ENCODE data around the gene AK9. TPM values are rescaled to one million over a fixed set of nuclear protein-coding genes. Genes with fewer than 3 reads are reported as not detected.

Gene AK9
- total RNA-seq, 1 experiment from 2014 or later, result 3.5 TPM

DNA sequence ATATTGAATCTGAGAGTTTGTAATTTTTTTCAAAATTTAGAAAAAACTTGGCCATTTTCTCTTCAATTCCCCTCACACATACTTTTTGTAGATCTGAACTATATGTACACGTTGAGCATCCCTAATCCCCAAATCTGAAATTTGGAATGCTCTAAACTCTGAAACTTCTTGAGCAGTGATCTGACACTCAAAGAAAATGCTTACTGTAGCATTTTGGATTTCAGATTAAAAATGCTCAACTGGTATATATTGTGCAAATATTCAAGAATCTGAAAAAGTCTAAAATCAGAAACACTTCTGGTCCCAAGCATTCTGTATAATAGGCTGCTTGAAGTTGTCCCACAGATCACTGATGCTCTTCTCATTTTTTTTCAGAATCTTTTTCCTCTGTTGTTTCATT lies 129.2 kb downstream of the AK9 start:
- intact Hi-C loops (cut with micrococcal nuclease), result no loop called here
- H3K27me3 ChIP-seq (ENCODE audit: insufficient read depth, low read length), result no peaks in the 10 kb centered on the region
- POLR2A ChIA-PET, result no interaction called here
- no peaks in the 10 kb centered on the region for H3K79me2 ChIP-seq (ENCODE audit: insufficient read depth, low read length)
- DNase-seq (ENCODE audit: low read depth, low spot score) (no peak), ATAC-seq (no peak)
- CTCF ChIA-PET, result no interaction called here
- no TSS peak for BruUV-seq (replicated peaks)
- H4K20me1 ChIP-seq (ENCODE audit: insufficient read depth), result no peaks in the 10 kb centered on the region
- no peak overlapping the region for H3K27ac ChIP-seq (ENCODE audit: low read depth, low read length)
- no peaks in the 10 kb centered on the region for H3K9me3 ChIP-seq (ENCODE audit: control insufficient read depth in 1 of 2, insufficient read depth in 1 of 2, low read depth in 1 of 2, low read length in 2 of 2)
- no peak overlapping the region for H3K9ac ChIP-seq (ENCODE audit: low read length)
- H3K4me2 ChIP-seq (ENCODE audit: low read length), result no peak overlapping the region
- no peak overlapping the region for H2AFZ ChIP-seq (ENCODE audit: low read depth, low read length, poor library complexity, severe bottlenecking)
- H3K9me2 ChIP-seq (ENCODE audit: insufficient read depth), result no peaks in the 10 kb centered on the region
- no peak for TF ChIP-seq POLR2AphosphoS5 (IDR thresholded peaks at IDR 0.05; ENCODE audit: low read depth, low read length)
- no peak for TF ChIP-seq CEBPB (IDR thresholded peaks at IDR 0.05; ENCODE audit: low read depth)
- TF ChIP-seq CBX3 (IDR thresholded peaks at IDR 0.05; ENCODE audit: low read depth), result no peak
- no peak for TF ChIP-seq SRF (IDR thresholded peaks at IDR 0.05; ENCODE audit: low read depth)
- TF ChIP-seq EGR1 (IDR thresholded peaks at IDR 0.05; ENCODE audit: low read depth), result no peak
- no peak for TF ChIP-seq RAD21 (IDR thresholded peaks at IDR 0.05; ENCODE audit: low read depth)
- no peak for TF ChIP-seq EZH2phosphoT487 (IDR thresholded peaks at IDR 0.05; ENCODE audit: borderline replicate concordance)
- TF ChIP-seq MAX (IDR thresholded peaks at IDR 0.05), result no peak
- no peak for TF ChIP-seq JUND (IDR thresholded peaks at IDR 0.05)
- no peak for TF ChIP-seq FOSL1 (IDR thresholded peaks at IDR 0.05; ENCODE audit: low read depth)
- no peak for TF ChIP-seq POLR2A (IDR thresholded peaks at IDR 0.05; ENCODE audit: borderline replicate concordance, extremely low read depth, insufficient read depth, insufficient read length)
- TF ChIP-seq ZNF274 (IDR thresholded peaks at IDR 0.05; ENCODE audit: low read depth, low read length), result no peak
- no peak for TF ChIP-seq TCF7L2 (IDR thresholded peaks at IDR 0.05; ENCODE audit: borderline replicate concordance, extremely low read depth, insufficient read depth, insufficient read length)
- no peaks in the 10 kb centered on the region for H3K36me3 ChIP-seq (ENCODE audit: control insufficient read depth in 1 of 2, insufficient read depth in 2 of 2, low read length in 2 of 2)
- H3K4me1 ChIP-seq (ENCODE audit: control insufficient read depth in 1 of 2, insufficient read depth in 2 of 2, low read length in 2 of 2), result no peaks in the 10 kb centered on the region
- no peak overlapping the region for H3K4me3 ChIP-seq (replicated peaks in 1 of 2; ENCODE audit: low read depth in 1 of 2, low read length in 2 of 2)
- RAD21 ChIA-PET (ENCODE audit: low non-redundant PET in 1 of 2, low total read pairs in 2 of 2, uncharacterized antibody in 2 of 2, unreplicated experiment in 2 of 2), result no interaction called here

DNA sequence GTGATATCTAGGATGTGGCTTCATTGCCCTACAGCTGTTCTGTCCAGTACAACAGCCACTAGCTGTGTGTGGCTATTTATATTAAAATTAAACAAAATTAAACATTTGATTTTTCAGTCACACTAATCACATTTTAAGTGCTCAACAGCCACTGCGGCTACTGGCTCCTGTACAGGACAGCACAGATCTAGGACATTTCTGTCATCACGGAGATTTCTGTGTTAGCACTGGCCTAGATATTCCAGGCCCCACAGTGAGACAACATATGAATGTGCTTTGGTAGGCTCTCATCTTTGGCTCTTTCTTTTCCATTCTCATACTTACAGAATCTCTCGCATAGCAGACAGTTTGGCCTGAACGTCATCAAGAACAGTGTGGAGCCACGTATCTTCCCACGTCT lies 159.6 kb downstream of the AK9 start:
- no peak for ATAC-seq
- POLR2A ChIA-PET, result no interaction called here
- Histone ChIP-seq H3K4me2 (ENCODE audit: low read length) (no peak overlapping the region), H3K4me3 (replicated peaks in 1 of 2; ENCODE audit: low read depth in 1 of 2, low read length in 2 of 2) (no peak overlapping the region), H3K79me2 (ENCODE audit: insufficient read depth, low read length) (no peaks in the 10 kb centered on the region), H3K27ac (ENCODE audit: low read depth, low read length) (no peak overlapping the region), H3K9me2 (ENCODE audit: insufficient read depth) (no peaks in the 10 kb centered on the region), H3K9me3 (ENCODE audit: control insufficient read depth in 1 of 2, insufficient read depth in 1 of 2, low read depth in 1 of 2, low read length in 2 of 2) (no peaks in the 10 kb centered on the region), H3K9ac (ENCODE audit: low read length) (no peak overlapping the region), H2AFZ (ENCODE audit: low read depth, low read length, poor library complexity, severe bottlenecking) (no peak overlapping the region), H4K20me1 (ENCODE audit: insufficient read depth) (no peaks in the 10 kb centered on the region), H3K4me1 (ENCODE audit: control insufficient read depth in 1 of 2, insufficient read depth in 2 of 2, low read length in 2 of 2) (no peaks in the 10 kb centered on the region), H3K27me3 (ENCODE audit: insufficient read depth, low read length) (no peaks in the 10 kb centered on the region), H3K36me3 (ENCODE audit: control insufficient read depth in 1 of 2, insufficient read depth in 2 of 2, low read length in 2 of 2) (no peaks in the 10 kb centered on the region)
- no TSS peak for BruUV-seq (replicated peaks)
- RAD21 ChIA-PET (ENCODE audit: low non-redundant PET in 1 of 2, low total read pairs in 2 of 2, uncharacterized antibody in 2 of 2, unreplicated experiment in 2 of 2), result no interaction called here
- CTCF ChIA-PET, result no interaction called here
- intact Hi-C loops (cut with micrococcal nuclease), result no loop called here
- DNase-seq (ENCODE audit: low read depth, low spot score), result no peak
- TF ChIP-seq EGR1 (IDR thresholded peaks at IDR 0.05; ENCODE audit: low read depth) (no peak), EZH2 (IDR thresholded peaks at IDR 0.05) (no peak), SRF (IDR thresholded peaks at IDR 0.05; ENCODE audit: low read depth) (no peak), CBX3 (IDR thresholded peaks at IDR 0.05; ENCODE audit: low read depth) (no peak), YY1 (IDR thresholded peaks at IDR 0.05; ENCODE audit: extremely low read depth, insufficient replicate concordance, low read depth, low read length) (no peak), JUND (IDR thresholded peaks at IDR 0.05) (no peak), ZNF274 (IDR thresholded peaks at IDR 0.05; ENCODE audit: low read depth, low read length) (no peak), RAD21 (IDR thresholded peaks at IDR 0.05; ENCODE audit: low read depth) (no peak), SP1 (IDR thresholded peaks at IDR 0.05; ENCODE audit: low read depth) (no peak), FOSL1 (IDR thresholded peaks at IDR 0.05; ENCODE audit: low read depth) (no peak), TCF7L2 (IDR thresholded peaks at IDR 0.05; ENCODE audit: borderline replicate concordance, extremely low read depth, insufficient read depth, insufficient read length) (no peak), POLR2AphosphoS5 (IDR thresholded peaks at IDR 0.05; ENCODE audit: low read depth, low read length) (no peak), MAX (IDR thresholded peaks at IDR 0.05) (no peak), SIN3A (IDR thresholded peaks at IDR 0.05; ENCODE audit: low read depth) (no peak), EZH2phosphoT487 (IDR thresholded peaks at IDR 0.05; ENCODE audit: borderline replicate concordance) (no peak), POLR2A (IDR thresholded peaks at IDR 0.05; ENCODE audit: borderline replicate concordance, extremely low read depth, insufficient read depth, insufficient read length) (no peak)
- TF ChIP-seq, protein P1, sequence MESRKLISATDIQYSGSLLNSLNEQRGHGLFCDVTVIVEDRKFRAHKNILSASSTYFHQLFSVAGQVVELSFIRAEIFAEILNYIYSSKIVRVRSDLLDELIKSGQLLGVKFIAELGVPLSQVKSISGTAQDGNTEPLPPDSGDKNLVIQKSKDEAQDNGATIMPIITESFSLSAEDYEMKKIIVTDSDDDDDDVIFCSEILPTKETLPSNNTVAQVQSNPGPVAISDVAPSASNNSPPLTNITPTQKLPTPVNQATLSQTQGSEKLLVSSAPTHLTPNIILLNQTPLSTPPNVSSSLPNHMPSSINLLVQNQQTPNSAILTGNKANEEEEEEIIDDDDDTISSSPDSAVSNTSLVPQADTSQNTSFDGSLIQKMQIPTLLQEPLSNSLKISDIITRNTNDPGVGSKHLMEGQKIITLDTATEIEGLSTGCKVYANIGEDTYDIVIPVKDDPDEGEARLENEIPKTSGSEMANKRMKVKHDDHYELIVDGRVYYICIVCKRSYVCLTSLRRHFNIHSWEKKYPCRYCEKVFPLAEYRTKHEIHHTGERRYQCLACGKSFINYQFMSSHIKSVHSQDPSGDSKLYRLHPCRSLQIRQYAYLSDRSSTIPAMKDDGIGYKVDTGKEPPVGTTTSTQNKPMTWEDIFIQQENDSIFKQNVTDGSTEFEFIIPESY (IDR thresholded peaks at IDR 0.05; ENCODE audit: extremely low read depth, insufficient replicate concordance, low read length), result no peak
- TF ChIP-seq, protein P2, sequence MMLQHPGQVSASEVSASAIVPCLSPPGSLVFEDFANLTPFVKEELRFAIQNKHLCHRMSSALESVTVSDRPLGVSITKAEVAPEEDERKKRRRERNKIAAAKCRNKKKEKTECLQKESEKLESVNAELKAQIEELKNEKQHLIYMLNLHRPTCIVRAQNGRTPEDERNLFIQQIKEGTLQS (IDR thresholded peaks at IDR 0.05), result no peak
